ENCODE measurements around the gene SEMA3F. TPM values are rescaled to one million over a fixed set of nuclear protein-coding genes. Genes with fewer than 3 reads are reported as not detected.
A peak's percentile ranks its signal among the peaks of the same experiment; 100 is the strongest.

SEMA3F gene
- total RNA-seq, 2 donors from 2014 or later = 44.8 to 63.2 TPM

DNA sequence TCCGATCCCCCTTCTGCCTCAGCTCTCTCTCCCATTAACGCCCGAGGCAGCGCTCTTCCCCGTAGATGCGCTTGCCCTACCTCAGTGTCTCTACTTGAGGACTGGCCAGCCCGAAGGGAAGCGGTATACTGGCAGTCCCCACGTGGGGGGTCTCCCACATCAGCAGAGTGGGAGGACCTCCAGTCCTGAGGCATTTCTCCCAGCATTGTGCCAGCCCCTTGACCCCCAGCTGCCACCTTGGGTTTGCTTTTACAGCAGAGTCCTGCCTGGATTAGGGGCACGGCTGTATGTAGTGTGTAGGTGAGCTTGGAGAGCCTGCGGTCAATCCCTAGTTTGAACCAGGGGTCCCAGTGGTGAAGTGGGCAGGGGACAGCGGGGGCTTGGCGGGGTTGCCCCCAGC lies 767 bp downstream of the SEMA3F start:
- no peaks in the 10 kb centered on the region for H3K9me3 ChIP-seq (ENCODE audit: control insufficient read depth, low read length)

DNA sequence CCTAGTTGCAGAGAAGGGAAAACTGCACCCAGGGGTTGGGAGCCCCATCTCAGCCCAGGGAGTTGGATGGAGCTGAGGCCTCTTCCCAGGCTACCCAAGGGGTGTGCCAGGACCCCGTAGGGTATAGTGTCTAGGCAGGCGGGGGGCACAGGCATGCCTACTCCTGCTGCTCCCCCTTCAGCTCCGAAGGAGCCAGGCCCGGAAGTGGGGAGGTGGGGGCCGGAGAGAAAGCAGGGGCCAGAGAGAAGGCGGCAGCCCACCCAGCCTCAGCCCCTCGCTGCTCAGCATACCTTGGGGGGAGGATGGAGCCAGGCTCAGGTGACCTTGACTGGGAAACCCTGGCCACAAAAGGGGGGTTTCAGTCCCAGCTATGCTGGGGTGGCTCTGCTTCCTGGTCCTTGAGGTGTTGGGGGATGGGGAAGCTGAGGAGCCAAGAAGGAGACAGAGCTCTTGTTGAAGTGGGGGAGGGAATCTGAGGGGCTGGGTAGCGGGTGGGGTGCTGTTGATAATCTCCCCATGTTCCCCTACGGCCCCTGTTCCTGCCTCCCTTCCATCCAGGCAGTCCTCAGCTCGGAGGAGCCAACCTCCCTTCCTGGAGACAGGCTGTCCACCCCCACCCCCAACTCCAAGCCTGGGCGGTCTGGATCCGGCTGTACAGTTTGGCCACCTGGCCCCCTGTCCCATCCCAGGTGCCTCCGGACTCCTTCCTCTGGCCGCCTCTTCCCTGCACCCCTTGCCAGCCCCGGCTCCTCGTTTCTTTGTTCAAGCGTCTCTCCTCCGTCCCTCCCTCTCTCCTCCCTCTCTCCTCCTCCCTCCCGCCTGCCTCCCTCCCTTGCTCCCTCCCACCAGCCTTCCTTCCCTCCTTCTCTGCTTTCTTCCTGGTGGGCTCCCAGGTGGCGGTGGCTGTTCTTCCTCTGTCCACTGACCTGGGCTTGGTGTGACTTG lies 1.7 kb downstream of the SEMA3F start:
- Mint-ChIP-seq H3K27me3 (ENCODE audit: insufficient read depth) (peaks cover 15% of the 10 kb centered on the region), H3K4me3 (peak overlapping the region; percentile 93), H3K4me1 (peaks cover 46% of the 10 kb centered on the region), H3K27ac (peak overlapping the region; percentile 70), H3K36me3 (ENCODE audit: low read depth) (peaks cover 2% of the 10 kb centered on the region), H3K9me3 (no peaks in the 10 kb centered on the region)
- Histone ChIP-seq H3K9ac (ENCODE audit: extremely low read depth, low read length, poor library complexity, severe bottlenecking) (no peak overlapping the region), H3K4me3 (ENCODE audit: low read length) (peak overlapping the region; percentile 85), H3K27ac (ENCODE audit: low read depth, low read length) (peak overlapping the region; percentile 43), H3K36me3 (ENCODE audit: control insufficient read depth, insufficient read depth, low read length) (no peaks in the 10 kb centered on the region), H3K9me3 (ENCODE audit: control insufficient read depth, low read length) (no peaks in the 10 kb centered on the region), H3K4me1 (ENCODE audit: control insufficient read depth, insufficient read depth, low read length) (peaks cover 21% of the 10 kb centered on the region), H3K27me3 (ENCODE audit: control insufficient read depth, insufficient read depth, low read length, poor library complexity, severe bottlenecking) (peaks cover 25% of the 10 kb centered on the region)
- DNase-seq = peak; percentile 84
- TF ChIP-seq, protein P1, sequence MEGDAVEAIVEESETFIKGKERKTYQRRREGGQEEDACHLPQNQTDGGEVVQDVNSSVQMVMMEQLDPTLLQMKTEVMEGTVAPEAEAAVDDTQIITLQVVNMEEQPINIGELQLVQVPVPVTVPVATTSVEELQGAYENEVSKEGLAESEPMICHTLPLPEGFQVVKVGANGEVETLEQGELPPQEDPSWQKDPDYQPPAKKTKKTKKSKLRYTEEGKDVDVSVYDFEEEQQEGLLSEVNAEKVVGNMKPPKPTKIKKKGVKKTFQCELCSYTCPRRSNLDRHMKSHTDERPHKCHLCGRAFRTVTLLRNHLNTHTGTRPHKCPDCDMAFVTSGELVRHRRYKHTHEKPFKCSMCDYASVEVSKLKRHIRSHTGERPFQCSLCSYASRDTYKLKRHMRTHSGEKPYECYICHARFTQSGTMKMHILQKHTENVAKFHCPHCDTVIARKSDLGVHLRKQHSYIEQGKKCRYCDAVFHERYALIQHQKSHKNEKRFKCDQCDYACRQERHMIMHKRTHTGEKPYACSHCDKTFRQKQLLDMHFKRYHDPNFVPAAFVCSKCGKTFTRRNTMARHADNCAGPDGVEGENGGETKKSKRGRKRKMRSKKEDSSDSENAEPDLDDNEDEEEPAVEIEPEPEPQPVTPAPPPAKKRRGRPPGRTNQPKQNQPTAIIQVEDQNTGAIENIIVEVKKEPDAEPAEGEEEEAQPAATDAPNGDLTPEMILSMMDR (conservative IDR thresholded peaks at IDR 0.05) = no peak
- WGBS, 2 experiments (ENCODE audit: insufficient coverage in 1 of 2, insufficient read length in 1 of 2) = 19 to 21% methylated on average over 15 to 19 of the region's 20 CpGs

More for the DNA sequence above, 767 bp downstream of the SEMA3F start:
- 11 to 18% methylated on average over 9 to 13 of the region's 13 CpGs for WGBS, 2 experiments (ENCODE audit: insufficient coverage in 1 of 2, insufficient read length in 1 of 2)
- H3K9me3 Mint-ChIP-seq = no peaks in the 10 kb centered on the region
- H3K4me1 Mint-ChIP-seq = peaks cover 40% of the 10 kb centered on the region
- H3K4me3 Mint-ChIP-seq = peak overlapping the region; percentile 93
- H3K27me3 Mint-ChIP-seq (ENCODE audit: insufficient read depth) = peaks cover 15% of the 10 kb centered on the region
- H3K27ac Mint-ChIP-seq = peak overlapping the region; percentile 89
- peaks cover 13% of the 10 kb centered on the region for H3K4me1 ChIP-seq (ENCODE audit: control insufficient read depth, insufficient read depth, low read length)
- no peaks in the 10 kb centered on the region for H3K36me3 Mint-ChIP-seq (ENCODE audit: low read depth)
- H3K27me3 ChIP-seq (ENCODE audit: control insufficient read depth, insufficient read depth, low read length, poor library complexity, severe bottlenecking) = peaks cover 25% of the 10 kb centered on the region
- no peaks in the 10 kb centered on the region for H3K36me3 ChIP-seq (ENCODE audit: control insufficient read depth, insufficient read depth, low read length)
- peak; percentile 75 for DNase-seq
- peak overlapping the region; percentile 85 for H3K4me3 ChIP-seq (ENCODE audit: low read length)
- TF ChIP-seq, protein P1 (conservative IDR thresholded peaks at IDR 0.05) = no peak
- H3K27ac ChIP-seq (ENCODE audit: low read depth, low read length) = no peak overlapping the region
- peak overlapping the region; percentile 23 for H3K9ac ChIP-seq (ENCODE audit: extremely low read depth, low read length, poor library complexity, severe bottlenecking)

DNA sequence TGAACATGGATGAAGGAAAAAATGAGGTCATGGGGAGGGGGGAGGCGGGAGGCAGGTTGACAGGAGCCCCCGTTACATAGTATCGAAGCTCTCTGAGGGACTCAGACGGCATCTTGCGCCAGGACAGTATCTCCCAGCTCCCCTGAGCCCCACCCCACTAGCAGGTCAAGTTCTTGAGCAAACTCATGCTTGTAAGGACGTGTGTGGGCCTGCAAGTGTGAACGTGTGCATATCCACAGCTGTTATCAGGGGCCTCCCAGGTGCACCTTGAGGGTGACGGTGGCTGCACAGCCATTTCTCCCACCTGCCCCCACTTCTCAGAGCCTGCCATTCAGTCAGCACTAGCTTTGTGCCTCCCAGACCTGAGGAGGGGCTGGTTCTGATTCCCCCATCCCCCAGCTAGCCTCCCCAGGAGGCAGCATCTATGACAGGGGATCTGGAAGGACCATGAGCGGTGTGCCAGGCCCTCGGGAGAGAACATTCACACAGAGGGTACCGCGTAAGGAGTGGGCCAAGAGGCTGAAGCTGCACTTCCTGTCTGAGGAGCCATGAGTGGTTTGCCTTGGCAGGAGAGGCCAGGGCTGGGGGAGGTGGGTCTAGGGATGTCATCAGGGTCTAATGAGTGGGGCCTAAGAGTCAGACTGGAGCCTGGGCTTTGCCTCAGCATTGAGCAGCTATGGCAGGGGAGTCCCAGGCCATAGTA lies 2.9 kb downstream of the SEMA3F start:
- TF ChIP-seq, protein P1 (conservative IDR thresholded peaks at IDR 0.05) = no peak
- peaks cover 57% of the 10 kb centered on the region for H3K4me1 Mint-ChIP-seq
- H3K27me3 Mint-ChIP-seq (ENCODE audit: insufficient read depth) = peaks cover 14% of the 10 kb centered on the region
- WGBS, 2 experiments (ENCODE audit: insufficient coverage in 1 of 2, insufficient read length in 1 of 2) = 84 to 86% methylated on average over 10 to 12 of the region's 12 CpGs
- H3K36me3 ChIP-seq (ENCODE audit: control insufficient read depth, insufficient read depth, low read length) = no peaks in the 10 kb centered on the region
- peaks cover 6% of the 10 kb centered on the region for H3K36me3 Mint-ChIP-seq (ENCODE audit: low read depth)
- H3K4me3 ChIP-seq (ENCODE audit: low read length) = no peak overlapping the region
- H3K4me3 Mint-ChIP-seq = peak overlapping the region; percentile 93
- no peaks in the 10 kb centered on the region for H3K9me3 ChIP-seq (ENCODE audit: control insufficient read depth, low read length)
- DNase-seq = no peak
- H3K9me3 Mint-ChIP-seq = no peaks in the 10 kb centered on the region
- H3K27ac ChIP-seq (ENCODE audit: low read depth, low read length) = no peak overlapping the region
- H3K4me1 ChIP-seq (ENCODE audit: control insufficient read depth, insufficient read depth, low read length) = peaks cover 29% of the 10 kb centered on the region
- peaks cover 23% of the 10 kb centered on the region for H3K27me3 ChIP-seq (ENCODE audit: control insufficient read depth, insufficient read depth, low read length, poor library complexity, severe bottlenecking)
- H3K9ac ChIP-seq (ENCODE audit: extremely low read depth, low read length, poor library complexity, severe bottlenecking) = no peak overlapping the region
- H3K27ac Mint-ChIP-seq = peak overlapping the region; percentile 74
